GM12872 (cell line): Measurements from ENCODE around the gene S100A4.

Experiments
- TF ChIP-seq, protein P1 (sequence below): IDR thresholded peaks from 3 replicates; pipeline ENCODE4 v1.5.1; 2011; ENCODE audit warnings: low read depth, mild to moderate bottlenecking, low read length, moderate library complexity; ENCODE audit not compliant: insufficient read depth

The S100A4 gene

DNA sequence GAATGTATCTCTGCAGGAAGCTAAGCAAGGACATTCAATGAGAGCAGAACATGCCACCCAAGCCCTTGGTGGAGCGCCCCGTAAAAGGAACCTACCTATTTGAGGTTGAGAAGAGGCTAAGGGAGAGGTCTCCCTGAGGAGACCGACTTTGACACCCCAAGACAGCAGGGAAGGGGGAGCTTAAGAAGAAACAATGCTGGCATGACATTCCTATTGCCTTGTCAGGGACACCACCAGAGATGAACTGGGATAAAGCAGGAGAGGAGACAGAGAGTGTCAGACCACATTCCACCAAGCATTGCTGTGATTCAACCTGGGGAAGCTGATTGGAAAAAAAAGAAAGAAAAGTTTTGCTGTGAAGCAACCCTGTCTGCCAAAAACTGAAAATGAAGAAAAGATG is 33.3 kb upstream of the S100A4 start:
- TF ChIP-seq, protein P1, sequence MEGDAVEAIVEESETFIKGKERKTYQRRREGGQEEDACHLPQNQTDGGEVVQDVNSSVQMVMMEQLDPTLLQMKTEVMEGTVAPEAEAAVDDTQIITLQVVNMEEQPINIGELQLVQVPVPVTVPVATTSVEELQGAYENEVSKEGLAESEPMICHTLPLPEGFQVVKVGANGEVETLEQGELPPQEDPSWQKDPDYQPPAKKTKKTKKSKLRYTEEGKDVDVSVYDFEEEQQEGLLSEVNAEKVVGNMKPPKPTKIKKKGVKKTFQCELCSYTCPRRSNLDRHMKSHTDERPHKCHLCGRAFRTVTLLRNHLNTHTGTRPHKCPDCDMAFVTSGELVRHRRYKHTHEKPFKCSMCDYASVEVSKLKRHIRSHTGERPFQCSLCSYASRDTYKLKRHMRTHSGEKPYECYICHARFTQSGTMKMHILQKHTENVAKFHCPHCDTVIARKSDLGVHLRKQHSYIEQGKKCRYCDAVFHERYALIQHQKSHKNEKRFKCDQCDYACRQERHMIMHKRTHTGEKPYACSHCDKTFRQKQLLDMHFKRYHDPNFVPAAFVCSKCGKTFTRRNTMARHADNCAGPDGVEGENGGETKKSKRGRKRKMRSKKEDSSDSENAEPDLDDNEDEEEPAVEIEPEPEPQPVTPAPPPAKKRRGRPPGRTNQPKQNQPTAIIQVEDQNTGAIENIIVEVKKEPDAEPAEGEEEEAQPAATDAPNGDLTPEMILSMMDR: no peak

GRCh38 chr1:153578490-153578889 is 32.9 kb upstream of the S100A4 start:
- TF ChIP-seq, protein P1: no peak

- TF ChIP-seq, protein P1: no peak
Observed at GRCh38 chr1:153577624-153578051, 32.0 kb upstream of the S100A4 start.

- TF ChIP-seq, protein P1: no peak
Observed at GRCh38 chr1:153577138-153577537, 31.5 kb upstream of the S100A4 start.

- TF ChIP-seq, protein P1: no peak
Observed at GRCh38 chr1:153573351-153573750, 27.7 kb upstream of the S100A4 start.

GRCh38 chr1:153572569-153573015 is 27.0 kb upstream of the S100A4 start:
- TF ChIP-seq, protein P1: peak; percentile 82

- TF ChIP-seq, protein P1: no peak
Observed at GRCh38 chr1:153571706-153572105, 26.1 kb upstream of the S100A4 start.
